HFFc6 (cell line): ENCODE measurements around the gene F10. TPM values are rescaled to one million over a fixed set of nuclear protein-coding genes. Genes with fewer than 3 reads are reported as not detected.

Experiments
- DNase-seq: peaks from one replicate; pipeline ENCODE4 v3.0.0-alpha.2; 2018
- H3K27ac Mint-ChIP-seq: 2 replicates; pipeline ENCODE4 v1.8.0; 2020; ENCODE audit warnings: mild to moderate bottlenecking, mixed read lengths
- H3K27me3 Mint-ChIP-seq: 2 replicates; pipeline ENCODE4 v1.8.0; 2021; ENCODE audit warnings: mild to moderate bottlenecking, moderate library complexity, mixed read lengths; ENCODE audit not compliant: insufficient read depth
- H3K36me3 Mint-ChIP-seq: 2 replicates; pipeline ENCODE4 v1.8.0; 2021; ENCODE audit warnings: low read depth, mixed read lengths
- H3K4me1 Mint-ChIP-seq: 2 replicates; pipeline ENCODE4 v1.8.0; 2020; ENCODE audit warnings: low read depth, mixed read lengths
- H3K4me3 Mint-ChIP-seq: 2 replicates; pipeline ENCODE4 v1.8.0; 2020; ENCODE audit warnings: mild to moderate bottlenecking, moderate library complexity, mixed read lengths
- H3K9me3 Mint-ChIP-seq: 2 replicates; pipeline ENCODE4 v1.8.0; 2020; ENCODE audit warnings: mild to moderate bottlenecking, mixed read lengths
- CTCF ChIP-seq: fragments of 200-600 bp; sonication (generic); IDR thresholded peaks from 2 replicates; pipeline ENCODE4 v1.5.0; 2021; ENCODE audit warnings: antibody characterized with exemption, mild to moderate bottlenecking
- total RNA-seq, 6 experiments: library from RNA; stranded (reverse); fragmentation: NEBNext Ultra II Directional; extraction: Animal tissue kit (Norgen Biotek cat#: 25700); gene quantifications; 2 replicates in 1 of 6; 3 replicates in 5 of 6; pipeline ENCODE4 v1.2.3, GENCODE V29; 2021

F10 gene
- total RNA-seq, 6 experiments from 2014 or later = 10.2 to 21.3 (median 10.8) TPM

- TF ChIP-seq CTCF = no peak
- no peak for DNase-seq
- H3K36me3 Mint-ChIP-seq = no peaks in the 10 kb centered on the region
- no peaks in the 10 kb centered on the region for H3K4me1 Mint-ChIP-seq
- no peak overlapping the region for H3K4me3 Mint-ChIP-seq
- H3K9me3 Mint-ChIP-seq = no peaks in the 10 kb centered on the region
- no peak overlapping the region for H3K27ac Mint-ChIP-seq
- peaks cover 2% of the 10 kb centered on the region; the same call in 1 of the 2 replicates for H3K27me3 Mint-ChIP-seq
Observed at GRCh38 chr13:113139577-113139976, 17.0 kb downstream of the F10 start.

GRCh38 chr13:113140677-113141600 lies 18.3 kb downstream of the F10 start:
- no peak for DNase-seq
- Mint-ChIP-seq H3K4me1 (no peaks in the 10 kb centered on the region), H3K4me3 (no peak overlapping the region), H3K27ac (no peak overlapping the region), H3K27me3 (peaks cover 2% of the 10 kb centered on the region; the same call in 1 of the 2 replicates), H3K36me3 (no peaks in the 10 kb centered on the region), H3K9me3 (no peaks in the 10 kb centered on the region)
- TF ChIP-seq CTCF = no peak

- Mint-ChIP-seq H3K36me3 (no peaks in the 10 kb centered on the region), H3K9me3 (no peaks in the 10 kb centered on the region), H3K27ac (no peak overlapping the region), H3K27me3 (peaks cover 2% of the 10 kb centered on the region; the same call in 1 of the 2 replicates), H3K4me3 (no peak overlapping the region), H3K4me1 (no peaks in the 10 kb centered on the region)
- TF ChIP-seq CTCF = no peak
- no peak for DNase-seq
Observed at GRCh38 chr13:113141601-113141970, 19.0 kb downstream of the F10 start.

GRCh38 chr13:113142876-113143275 lies 20.3 kb downstream of the F10 start:
- H3K9me3 Mint-ChIP-seq = no peaks in the 10 kb centered on the region
- H3K36me3 Mint-ChIP-seq = no peaks in the 10 kb centered on the region
- no peak overlapping the region for H3K27ac Mint-ChIP-seq
- DNase-seq = no peak
- H3K4me1 Mint-ChIP-seq = no peaks in the 10 kb centered on the region
- H3K27me3 Mint-ChIP-seq = peaks cover 6% of the 10 kb centered on the region
- no peak for TF ChIP-seq CTCF
- no peak overlapping the region for H3K4me3 Mint-ChIP-seq

- Mint-ChIP-seq H3K27ac (no peak overlapping the region), H3K27me3 (peaks cover 6% of the 10 kb centered on the region), H3K9me3 (no peaks in the 10 kb centered on the region), H3K4me3 (no peak overlapping the region), H3K36me3 (no peaks in the 10 kb centered on the region), H3K4me1 (no peaks in the 10 kb centered on the region)
- TF ChIP-seq CTCF = no peak
- no peak for DNase-seq
Observed at GRCh38 chr13:113143466-113144254, 21.1 kb downstream of the F10 start.
